BE2C (cell line): ENCODE measurements around the gene PIKFYVE.
"Not testable (repeated sequence)": the region's sequence is repeated elsewhere in the genome, so short reads cannot be mapped to it uniquely, and the experiment has no call there.

Experiments
- DNase-seq: peaks from one replicate; pipeline ENCODE4 v3.0.0-alpha.2; 2020
- H3K27me3 ChIP-seq: fragments of 250-450 bp; sonication (Bioruptor Pico); 2 replicates; pipeline ENCODE4 v1.5.1; 2020; ENCODE audit warnings: mild to moderate bottlenecking
- H3K36me3 ChIP-seq: fragments of 250-450 bp; sonication (Bioruptor Pico); 2 replicates; pipeline ENCODE4 v1.5.1; 2020; ENCODE audit warnings: mild to moderate bottlenecking
- H3K4me1 ChIP-seq: fragments of 250-450 bp; sonication (Bioruptor Pico); 2 replicates; pipeline ENCODE4 v1.5.1; 2020
- H3K4me3 ChIP-seq: 2 replicates; pipeline ENCODE4 v1.5.1; 2011; ENCODE audit warnings: low read depth, low read length
- H3K9me3 ChIP-seq: fragments of 250-450 bp; sonication (Bioruptor Pico); 2 replicates; pipeline ENCODE4 v1.5.1; 2020
- TF ChIP-seq, protein P1 (sequence below): IDR thresholded peaks from 2 replicates; pipeline ENCODE4 v1.5.1; 2012; ENCODE audit warnings: mild to moderate bottlenecking, low read depth, low read length

The PIKFYVE gene

DNA sequence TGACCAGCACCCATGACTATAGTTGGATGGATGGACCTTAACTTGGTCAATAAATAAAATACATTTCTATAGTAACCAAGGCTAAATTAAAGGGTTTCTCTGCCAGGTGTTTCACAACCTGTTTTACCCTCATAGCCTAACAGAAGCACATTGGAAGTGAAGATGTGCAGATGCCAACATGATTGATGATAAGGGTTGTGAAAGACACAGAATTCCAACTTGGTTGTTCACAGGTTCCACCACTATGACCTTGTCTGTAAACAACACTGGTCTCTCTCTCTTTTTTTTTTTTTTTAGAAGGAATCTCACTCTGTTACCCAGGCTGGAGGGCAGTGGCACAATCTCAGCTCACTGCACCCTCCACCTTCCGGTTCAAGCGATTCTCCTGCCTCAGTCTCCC, 103.0 kb downstream of the PIKFYVE start:
- H3K4me1 ChIP-seq, result peaks cover 5% of the 10 kb centered on the region; the same call in 1 of the 2 replicates
- no peaks in the 10 kb centered on the region for H3K36me3 ChIP-seq
- H3K9me3 ChIP-seq, result no peaks in the 10 kb centered on the region
- DNase-seq, result no peak
- TF ChIP-seq, protein P1, sequence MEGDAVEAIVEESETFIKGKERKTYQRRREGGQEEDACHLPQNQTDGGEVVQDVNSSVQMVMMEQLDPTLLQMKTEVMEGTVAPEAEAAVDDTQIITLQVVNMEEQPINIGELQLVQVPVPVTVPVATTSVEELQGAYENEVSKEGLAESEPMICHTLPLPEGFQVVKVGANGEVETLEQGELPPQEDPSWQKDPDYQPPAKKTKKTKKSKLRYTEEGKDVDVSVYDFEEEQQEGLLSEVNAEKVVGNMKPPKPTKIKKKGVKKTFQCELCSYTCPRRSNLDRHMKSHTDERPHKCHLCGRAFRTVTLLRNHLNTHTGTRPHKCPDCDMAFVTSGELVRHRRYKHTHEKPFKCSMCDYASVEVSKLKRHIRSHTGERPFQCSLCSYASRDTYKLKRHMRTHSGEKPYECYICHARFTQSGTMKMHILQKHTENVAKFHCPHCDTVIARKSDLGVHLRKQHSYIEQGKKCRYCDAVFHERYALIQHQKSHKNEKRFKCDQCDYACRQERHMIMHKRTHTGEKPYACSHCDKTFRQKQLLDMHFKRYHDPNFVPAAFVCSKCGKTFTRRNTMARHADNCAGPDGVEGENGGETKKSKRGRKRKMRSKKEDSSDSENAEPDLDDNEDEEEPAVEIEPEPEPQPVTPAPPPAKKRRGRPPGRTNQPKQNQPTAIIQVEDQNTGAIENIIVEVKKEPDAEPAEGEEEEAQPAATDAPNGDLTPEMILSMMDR, result no peak
- no peak overlapping the region for H3K4me3 ChIP-seq
- no peaks in the 10 kb centered on the region for H3K27me3 ChIP-seq

DNA sequence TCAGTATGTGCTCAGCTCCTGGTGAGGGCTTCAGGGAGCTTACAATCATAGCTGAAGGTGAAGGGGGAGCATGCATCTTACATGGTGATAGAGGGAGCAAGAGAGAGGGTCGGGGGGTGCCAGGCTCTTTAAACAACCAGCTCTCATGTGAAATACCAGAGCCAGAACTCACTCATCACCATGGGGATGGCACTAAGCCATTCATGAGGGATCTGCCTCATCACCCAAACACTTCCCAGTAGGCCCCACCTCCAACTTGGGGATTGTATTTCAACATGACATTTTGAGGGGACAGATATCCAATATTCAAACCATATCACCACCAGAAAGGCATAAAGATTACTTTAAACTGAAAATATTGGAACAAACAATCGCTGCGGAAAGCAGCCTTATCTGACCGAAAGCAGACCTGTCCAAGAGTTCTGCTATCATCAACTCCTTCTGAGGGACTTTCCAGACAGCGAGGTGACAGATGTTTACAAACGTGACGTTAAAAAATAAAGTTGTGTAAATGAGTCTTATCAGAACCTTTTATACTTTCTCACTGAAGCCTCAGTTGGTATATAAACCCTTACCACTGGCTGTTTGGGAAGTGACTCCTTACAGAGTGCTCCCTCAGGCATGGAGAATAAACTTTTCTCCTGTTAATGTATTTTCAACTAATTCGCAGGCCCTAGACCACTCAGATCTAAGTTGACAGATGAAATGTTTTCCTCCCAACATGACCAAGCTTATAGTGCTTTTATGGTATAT, 105.0 kb downstream of the PIKFYVE start:
- no peak overlapping the region for H3K4me3 ChIP-seq
- TF ChIP-seq, protein P1, result no peak
- H3K9me3 ChIP-seq, result no peaks in the 10 kb centered on the region
- DNase-seq, result peak; percentile 18
- no peaks in the 10 kb centered on the region for H3K36me3 ChIP-seq
- H3K27me3 ChIP-seq, result no peaks in the 10 kb centered on the region
- H3K4me1 ChIP-seq, result peaks cover 5% of the 10 kb centered on the region; the same call in 1 of the 2 replicates

DNA sequence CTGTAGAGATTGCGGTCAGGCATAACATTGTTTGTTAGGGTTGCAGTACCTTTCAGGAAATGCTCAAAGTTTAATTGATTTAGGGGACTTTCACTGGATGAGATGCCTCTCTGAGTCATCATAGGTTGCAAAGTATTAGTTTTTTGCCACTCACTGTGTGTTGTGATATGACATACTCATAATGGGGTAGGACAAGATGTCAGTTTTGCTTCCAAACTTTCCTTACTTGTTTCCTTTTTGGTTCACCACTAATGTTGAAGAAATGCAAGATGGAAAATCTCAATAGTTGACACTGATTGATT, 105.5 kb downstream of the PIKFYVE start:
- no peak for DNase-seq
- Histone ChIP-seq H3K27me3 (no peaks in the 10 kb centered on the region), H3K4me1 (peaks cover 5% of the 10 kb centered on the region; the same call in 1 of the 2 replicates), H3K36me3 (no peaks in the 10 kb centered on the region), H3K9me3 (no peaks in the 10 kb centered on the region), H3K4me3 (no peak overlapping the region)
- TF ChIP-seq, protein P1, result no peak

DNA sequence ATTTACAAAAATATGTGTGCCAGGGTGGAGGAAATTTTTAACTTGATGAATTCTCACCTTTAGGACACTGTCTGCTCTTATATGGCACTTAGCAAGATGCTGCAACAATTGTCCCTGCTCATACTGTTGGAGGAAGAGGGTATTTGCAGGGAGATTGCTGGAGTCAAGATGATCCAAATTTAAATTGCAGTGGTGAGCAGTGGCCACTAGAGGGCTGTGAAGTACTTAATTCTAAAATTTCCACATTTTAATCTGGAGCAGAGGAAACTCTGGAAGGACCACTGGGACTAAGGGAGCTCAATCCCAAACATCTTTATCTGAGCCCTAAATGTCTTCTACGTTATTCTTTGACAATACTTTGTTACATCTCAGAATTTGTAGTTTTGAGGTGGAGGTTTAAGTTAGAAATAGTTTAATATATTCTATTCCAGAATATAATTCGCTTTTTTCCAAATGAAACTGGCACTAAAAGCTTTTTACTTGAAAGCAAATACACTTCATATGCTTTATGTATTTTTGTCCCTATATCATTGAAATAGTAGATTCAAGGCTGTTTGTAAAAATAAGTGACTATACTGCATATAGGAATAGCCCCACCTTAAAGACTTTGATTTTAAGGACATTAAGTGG, 107.5 kb downstream of the PIKFYVE start:
- H3K4me1 ChIP-seq, result peaks cover 5% of the 10 kb centered on the region; the same call in 1 of the 2 replicates
- H3K27me3 ChIP-seq, result no peaks in the 10 kb centered on the region
- no peaks in the 10 kb centered on the region for H3K9me3 ChIP-seq
- DNase-seq, result peak; percentile 41
- no peak overlapping the region for H3K4me3 ChIP-seq
- no peaks in the 10 kb centered on the region for H3K36me3 ChIP-seq
- TF ChIP-seq, protein P1, result peak; percentile 84

DNA sequence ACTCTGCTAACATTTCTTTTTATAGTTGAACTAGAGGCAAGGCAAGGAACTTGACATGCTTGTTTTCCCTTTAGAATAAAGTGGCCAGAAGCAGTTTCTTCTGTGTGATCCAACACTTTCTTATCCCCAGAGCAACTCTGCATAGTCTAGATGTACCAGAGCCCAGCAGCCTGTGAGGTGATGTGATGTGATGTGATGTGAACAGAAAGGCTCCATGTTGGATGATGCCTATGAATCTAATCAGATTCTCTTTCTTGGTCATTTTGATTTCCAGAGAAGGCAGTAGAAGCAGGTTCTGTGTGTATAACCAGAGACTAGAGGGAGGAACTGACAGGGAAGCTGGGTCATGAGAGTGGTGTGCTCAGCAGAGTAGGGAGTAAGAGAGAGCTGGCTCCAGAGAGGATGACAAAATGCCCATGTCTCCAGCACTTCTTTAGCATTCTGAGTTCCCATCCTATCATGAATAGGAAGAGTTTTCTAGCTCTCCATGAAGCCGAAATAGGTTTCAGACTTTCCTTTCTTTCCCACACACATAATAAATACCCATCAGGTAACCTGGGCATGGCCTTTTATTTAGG, 109.5 kb downstream of the PIKFYVE start:
- Histone ChIP-seq H3K36me3 (no peaks in the 10 kb centered on the region), H3K9me3 (no peaks in the 10 kb centered on the region), H3K4me3 (no peak overlapping the region), H3K4me1 (peaks cover 3% of the 10 kb centered on the region; the same call in 1 of the 2 replicates), H3K27me3 (no peaks in the 10 kb centered on the region)
- TF ChIP-seq, protein P1, result no peak
- DNase-seq, result no peak

DNA sequence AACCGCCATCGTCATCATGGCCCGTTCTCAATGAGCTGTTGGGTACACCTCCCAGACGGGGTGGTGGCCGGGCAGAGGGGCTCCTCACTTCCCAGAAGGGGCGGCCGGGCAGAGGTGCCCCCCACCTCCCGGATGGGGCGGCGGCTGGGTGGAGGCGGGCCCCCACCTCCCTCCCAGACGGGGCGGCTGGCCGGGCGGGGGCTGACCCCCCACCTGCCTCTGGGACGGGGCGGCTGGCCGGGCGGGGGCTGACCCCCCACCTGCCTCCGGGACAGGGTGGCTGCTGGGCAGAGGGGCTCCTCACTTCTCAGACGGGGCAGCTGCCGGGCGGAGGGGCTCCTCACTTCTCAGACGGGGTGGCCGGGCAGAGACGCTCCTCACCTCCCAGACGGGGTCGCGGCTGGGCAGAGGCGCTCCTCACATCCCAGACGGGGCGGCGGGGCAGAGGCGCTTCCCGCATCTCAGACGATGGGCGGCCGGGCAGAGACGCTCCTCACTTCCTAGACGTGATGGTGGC, 111.3 kb downstream of the PIKFYVE start:
- H3K27me3 ChIP-seq, H3K36me3 ChIP-seq, H3K4me3 ChIP-seq, H3K4me1 ChIP-seq, DNase-seq, H3K9me3 ChIP-seq: not testable (repeated sequence)
